Panc1 (cell line): ENCODE results near the gene C1QTNF3.

Experiments used
- CTCF ChIP-seq: fragments of 450-650 bp; IDR thresholded peaks from 2 replicates; pipeline ENCODE4 v1.5.1; 2017; ENCODE audit warnings: mild to moderate bottlenecking
- POLR2AphosphoS5 ChIP-seq: IDR thresholded peaks from 2 replicates; pipeline ENCODE4 v1.6.1; 2012; ENCODE audit warnings: mild to moderate bottlenecking, low read depth, low read length, moderate library complexity
- REST ChIP-seq, 2 experiments: IDR thresholded peaks; 2 replicates each; pipeline ENCODE4 v1.6.1; 2011 to 2012; ENCODE audit warnings: low read depth in 2 of 2, control low read depth in 1 of 2, low read length in 1 of 2, mild to moderate bottlenecking in 1 of 2, moderate library complexity in 1 of 2; ENCODE audit not compliant: insufficient read depth in 1 of 2
- SIN3A ChIP-seq: IDR thresholded peaks from 2 replicates; pipeline ENCODE4 v1.6.1; 2012; ENCODE audit warnings: low read depth, mild to moderate bottlenecking, low read length, moderate library complexity, borderline replicate concordance; ENCODE audit not compliant: insufficient read depth
- TCF7L2 ChIP-seq: IDR thresholded peaks from 2 replicates; pipeline ENCODE4 v1.6.1; 2011; ENCODE audit warnings: mild to moderate bottlenecking, low read depth, low read length, inconsistent platforms

GRCh38 chr5:33973271-33973670, 69.7 kb downstream of the C1QTNF3 start:
- no peak for TF ChIP-seq CTCF
- no peak for TF ChIP-seq POLR2AphosphoS5
- TF ChIP-seq TCF7L2, result no peak
- no peak for TF ChIP-seq REST (IDR thresholded peaks at IDR 0.05; ENCODE audit: insufficient read depth in 1 of 2, low read depth in 2 of 2, low read length in 1 of 2)
- TF ChIP-seq SIN3A, result no peak
